GM12892 (cell line): ENCODE results near the gene SZRD1.

Experiments used
- POLR2A ChIP-seq: IDR thresholded peaks from 2 replicates; pipeline ENCODE4 v1.6.1; 2011; ENCODE audit warnings: low read depth, low read length, control low read depth
- POLR2AphosphoS5 ChIP-seq: IDR thresholded peaks from 2 replicates; pipeline ENCODE4 v1.6.1; 2011; ENCODE audit warnings: low read depth, low read length, control low read depth
- TAF1 ChIP-seq: IDR thresholded peaks from 2 replicates; pipeline ENCODE4 v1.6.1; 2011; ENCODE audit warnings: low read depth, mild to moderate bottlenecking, control low read depth, low read length, borderline replicate concordance

DNA sequence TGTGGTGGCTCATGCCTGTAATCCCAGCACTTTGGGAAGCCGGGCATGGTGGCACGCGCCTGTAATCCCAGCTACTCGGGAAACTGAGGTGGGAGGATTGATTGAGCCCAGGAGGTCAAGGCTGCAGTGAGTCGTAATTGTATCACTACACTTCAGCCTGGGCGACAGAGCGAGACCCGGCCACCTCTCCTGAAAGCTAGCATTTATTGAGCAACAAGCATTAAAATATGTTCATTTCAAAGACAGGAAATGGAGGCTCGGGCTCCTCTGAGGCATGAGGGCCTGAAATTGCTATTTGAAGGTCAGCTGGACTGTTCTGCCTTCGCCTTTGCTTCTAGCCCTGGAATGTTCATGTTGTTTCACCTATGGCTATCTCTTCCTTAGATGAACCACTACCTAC is 35.7 kb downstream of the SZRD1 start:
- no peak for TF ChIP-seq TAF1
- no peak for TF ChIP-seq POLR2AphosphoS5
- no peak for TF ChIP-seq POLR2A
